IMR-90 (cell line): ENCODE measurements around the gene PARVG. TPM values are rescaled to one million over a fixed set of nuclear protein-coding genes. Genes with fewer than 3 reads are reported as not detected.

Experiments used
- ATAC-seq: fragments of 200-7000 bp; cut with Tn5 transposase; 2 replicates; pipeline ENCODE4 v1.9.1; 2020; ENCODE audit warnings: low read depth, mild to moderate bottlenecking, moderate library complexity
- BruUV-seq: library from RNA; stranded (reverse); fragments of 400-500 nt; replicated peaks from 2 replicates; lab custom pipeline; 2021; lab: Mats Ljungman, UMichigan
- CTCF ChIA-PET: fragments of 300-600 bp; formaldehyde crosslinking; extraction: SDS; loops from one replicate; lab custom pipeline; 2021; ENCODE audit warnings: antibody characterized with exemption; lab: Yijun Ruan, JAX
- POLR2A ChIA-PET: fragments of 300-600 bp; sonication (Branson Sonifier 250); formaldehyde crosslinking; loops from one replicate; lab custom pipeline; 2022; ENCODE audit warnings: antibody characterized with exemption; ENCODE audit not compliant: unreplicated experiment; lab: Charles Lee
- DNase-seq: peaks from one replicate; pipeline ENCODE4 v3.0.0; 2013
- H2AFZ ChIP-seq: replicated peaks from 2 replicates; pipeline ENCODE3; 2013; ENCODE audit warnings: low read length, mild to moderate bottlenecking; ENCODE audit not compliant: poor library complexity
- H2AK5ac ChIP-seq: 2 replicates; pipeline ENCODE4 v1.6.1; 2013; ENCODE audit warnings: low read depth, low read length, inconsistent platforms
- H2AK9ac ChIP-seq: replicated peaks from 2 replicates; pipeline ENCODE3; 2013; ENCODE audit warnings: mild to moderate bottlenecking, low read depth, low read length, moderate library complexity; ENCODE audit not compliant: poor library complexity
- H2BK120ac ChIP-seq: 2 replicates; pipeline ENCODE4 v1.6.1; 2013; ENCODE audit warnings: low read depth, low read length, inconsistent platforms
- H2BK15ac ChIP-seq: 3 replicates; pipeline ENCODE4 v1.6.1; 2013; ENCODE audit warnings: low read depth, low read length, inconsistent platforms
- H2BK20ac ChIP-seq: 2 replicates; pipeline ENCODE4 v1.6.1; 2013; ENCODE audit warnings: low read depth, mild to moderate bottlenecking, inconsistent platforms, low read length, moderate library complexity
- H2BK5ac ChIP-seq: 2 replicates; pipeline ENCODE4 v1.6.1; 2013; ENCODE audit warnings: mild to moderate bottlenecking, low read depth, low read length, inconsistent platforms; ENCODE audit not compliant: poor library complexity, severe bottlenecking
- H3K14ac ChIP-seq: replicated peaks from 2 replicates; pipeline ENCODE4 v1.6.1; 2013; ENCODE audit warnings: low read depth, low read length, inconsistent platforms
- H3K18ac ChIP-seq: 2 replicates; pipeline ENCODE4 v1.6.1; 2013; ENCODE audit warnings: low read depth, low read length, control low read depth
- H3K23ac ChIP-seq: 2 replicates; pipeline ENCODE4 v1.6.1; 2013; ENCODE audit warnings: low read depth, low read length, inconsistent platforms
- H3K27ac ChIP-seq: 2 replicates; pipeline ENCODE4 v1.5.1; 2013; ENCODE audit warnings: mild to moderate bottlenecking, control low read depth, low read length; ENCODE audit not compliant: insufficient read depth
- H3K27me3 ChIP-seq: 2 replicates; pipeline ENCODE4 v1.6.1; 2013; ENCODE audit warnings: low read length; ENCODE audit not compliant: control insufficient read depth, insufficient read depth
- H3K36me3 ChIP-seq: 2 replicates; pipeline ENCODE4 v1.6.1; 2013; ENCODE audit warnings: low read length, mixed read lengths; ENCODE audit not compliant: control insufficient read depth, insufficient read depth
- H3K4ac ChIP-seq: 2 replicates; pipeline ENCODE4 v1.6.1; 2013; ENCODE audit warnings: low read depth, low read length, inconsistent platforms
- H3K4me1 ChIP-seq: 2 replicates; pipeline ENCODE4 v1.6.1; 2013; ENCODE audit warnings: low read length, mixed read lengths; ENCODE audit not compliant: control insufficient read depth, insufficient read depth
- H3K4me2 ChIP-seq: 2 replicates; pipeline ENCODE4 v1.6.1; 2013; ENCODE audit warnings: low read depth, mild to moderate bottlenecking, control low read depth, low read length, moderate library complexity
- H3K4me3 ChIP-seq: 2 replicates; pipeline ENCODE4 v1.5.1; 2013; ENCODE audit warnings: low read depth, mild to moderate bottlenecking, control low read depth, low read length, moderate library complexity; ENCODE audit not compliant: insufficient read depth
- H3K56ac ChIP-seq: 2 replicates; pipeline ENCODE4 v1.6.1; 2013; ENCODE audit warnings: low read length, inconsistent platforms; ENCODE audit not compliant: insufficient read depth; ENCODE audit errors: extremely low read depth
- H3K79me1 ChIP-seq, 2 experiments: 2 replicates each; pipeline ENCODE4 v1.6.1; 2013; ENCODE audit warnings: low read length in 2 of 2, inconsistent platforms in 1 of 2, low read depth in 1 of 2
- H3K9ac ChIP-seq: 2 replicates; pipeline ENCODE4 v1.6.1; 2013; ENCODE audit warnings: low read depth, low read length, control low read depth
- H3K9me1 ChIP-seq: 2 replicates; pipeline ENCODE4 v1.6.1; 2013; ENCODE audit warnings: low read length, inconsistent platforms; ENCODE audit not compliant: insufficient read depth
- H3K9me3 ChIP-seq: 2 replicates; pipeline ENCODE4 v1.6.1; 2013; ENCODE audit warnings: low read length; ENCODE audit not compliant: control insufficient read depth, insufficient read depth
- H4K20me1 ChIP-seq: 2 replicates; pipeline ENCODE4 v1.6.1; 2013; ENCODE audit warnings: low read length, inconsistent platforms; ENCODE audit not compliant: insufficient read depth
- H4K5ac ChIP-seq: 2 replicates; pipeline ENCODE4 v1.6.1; 2013; ENCODE audit warnings: mild to moderate bottlenecking, low read depth, low read length, control low read depth
- H4K8ac ChIP-seq, 2 experiments: 2 replicates each; pipeline ENCODE4 v1.6.1; 2013; ENCODE audit warnings: low read depth in 2 of 2, low read length in 2 of 2, control low read depth in 1 of 2, inconsistent platforms in 1 of 2
- H4K91ac ChIP-seq: 2 replicates; pipeline ENCODE4 v1.6.1; 2013; ENCODE audit warnings: low read depth, low read length, inconsistent platforms; ENCODE audit not compliant: insufficient read depth
- RCOR1 ChIP-seq: IDR thresholded peaks from 2 replicates; pipeline ENCODE4 v1.6.1; 2012; ENCODE audit warnings: mild to moderate bottlenecking, low read length, improper control_type of control experiment; ENCODE audit not compliant: insufficient replicate concordance
- SMC3 ChIP-seq: fragments of 150-350 bp; IDR thresholded peaks from 2 replicates; pipeline ENCODE4 v1.6.1; 2016; ENCODE audit warnings: low read depth, mild to moderate bottlenecking, antibody characterized with exemption, low read length, moderate library complexity
- WGBS, 2 experiments: methylation state at CpG; one replicate each; pipeline versions ENCODE4 v1.1.5 to v1.1.7; 2013; ENCODE audit warnings: missing lambda C conversion rate in 2 of 2; ENCODE audit not compliant: insufficient read length in 1 of 2; ENCODE audit errors: extremely low coverage in 2 of 2; 5-methylcytosine and 5-hydroxymethylcytosine counted together
- dilution Hi-C: fragments of 300-500 bp; cut with HindIII; formaldehyde crosslinking; loops from one replicate; pipeline ENCODE4 v1.14.3; 2018; ENCODE audit warnings: low sequenced_read_pairs; ENCODE audit not compliant: unreplicated experiment
- in situ Hi-C: fragments of 300-500 bp; cut with MboI; formaldehyde crosslinking; loops from 3 replicates; pipeline ENCODE4 v1.14.3; 2019; ENCODE audit warnings: low sequenced_read_pairs, inconsistent platforms, mixed read lengths
- intact Hi-C: fragments of 100-400 bp; cut with micrococcal nuclease; formaldehyde crosslinking; loops from 2 replicates; pipeline ENCODE4 v1.10.0; 2022
- polyA plus RNA-seq, 3 experiments: library from polyadenylated mRNA; depleted of rRNA; stranded (reverse); fragments of >200 nt; gene quantifications; 2 replicates each; pipeline ENCODE4 v1.2.3, GENCODE V29; 2012; ENCODE audit warnings: low replicate concordance in 1 of 3
- total RNA-seq: library from RNA; depleted of rRNA; stranded (reverse); fragments of >200 nt; gene quantifications from 2 replicates; pipeline ENCODE4 v1.2.3, GENCODE V29; 2012
- TF ChIP-seq, protein P1 (sequence below): conservative IDR thresholded peaks from 2 replicates; pipeline ENCODE4 v1.5.1; 2012; ENCODE audit warnings: mild to moderate bottlenecking, low read depth, low read length, improper control_type of control experiment

The PARVG gene
- total and polyA plus RNA-seq, 2 of the 4 experiments (the other 2 are of a cell fraction) = not detected

DNA sequence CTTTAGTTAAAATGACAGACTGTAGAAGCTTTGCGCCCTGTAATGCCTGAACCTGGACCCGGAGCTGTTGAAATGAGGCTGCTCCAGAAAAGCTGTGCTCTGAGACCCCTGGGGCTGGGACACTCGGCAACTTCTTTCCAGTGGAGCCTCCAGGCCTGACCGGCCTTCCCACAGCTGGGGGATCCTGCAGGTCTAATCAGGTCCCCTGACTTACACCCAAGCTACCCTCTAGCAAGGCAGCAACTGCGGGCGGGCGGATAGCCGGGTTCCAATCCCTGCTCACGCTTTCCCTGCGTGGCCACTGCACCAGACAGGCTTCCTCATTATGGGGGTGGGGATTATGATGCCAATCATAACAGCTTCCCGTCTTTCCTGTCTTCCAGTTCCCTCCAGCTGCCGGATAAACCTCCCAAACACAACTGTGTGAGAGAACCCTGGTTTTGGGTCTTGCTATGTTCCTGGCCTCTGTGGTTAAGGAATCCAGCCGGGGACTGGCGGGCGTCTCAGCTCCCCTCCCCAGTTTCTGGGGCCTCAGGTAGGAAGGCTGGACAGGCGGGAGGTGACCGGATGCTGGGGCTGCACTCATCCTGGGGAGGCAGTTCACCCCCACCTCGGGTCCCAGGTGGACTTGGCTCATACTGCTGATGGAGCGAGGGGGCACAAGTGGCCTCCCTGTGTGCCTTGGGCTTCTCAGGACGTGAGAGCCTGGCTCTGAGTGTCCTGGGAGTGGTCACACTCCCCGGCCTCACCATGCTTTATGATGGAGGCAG, 38.6 kb downstream of the PARVG start:
- H2AFZ ChIP-seq = no peak overlapping the region
- BruUV-seq = no TSS peak
- H4K20me1 ChIP-seq = no peaks in the 10 kb centered on the region
- no peak overlapping the region for H3K18ac ChIP-seq
- H3K4ac ChIP-seq = no peak overlapping the region
- no peak overlapping the region for H4K5ac ChIP-seq
- H3K79me1 ChIP-seq = no peaks in the 10 kb centered on the region
- H3K14ac ChIP-seq = no peak overlapping the region
- H2BK120ac ChIP-seq = no peak overlapping the region
- ATAC-seq (no peak), DNase-seq (no peak)
- no CpG with 5 or more reads among the region's 21 CpGs for WGBS, 2 experiments
- H3K27ac ChIP-seq = no peak overlapping the region
- no peak overlapping the region for H4K91ac ChIP-seq
- no peak overlapping the region for H2BK5ac ChIP-seq
- no peaks in the 10 kb centered on the region for H3K36me3 ChIP-seq
- H3K56ac ChIP-seq = no peak overlapping the region
- H3K9me1 ChIP-seq = no peaks in the 10 kb centered on the region
- H2AK5ac ChIP-seq = no peak overlapping the region
- in situ Hi-C loops = no loop called here
- H4K8ac ChIP-seq = no peak overlapping the region
- H2AK9ac ChIP-seq = no peak overlapping the region
- intact Hi-C loops = no loop called here
- dilution Hi-C loops = no loop called here
- peaks cover 11% of the 10 kb centered on the region for H3K9me3 ChIP-seq
- H3K4me3 ChIP-seq = no peak overlapping the region
- ChIA-PET CTCF (no interaction called here), POLR2A (no interaction called here)
- no peak overlapping the region for H3K23ac ChIP-seq
- no peak overlapping the region for H2BK15ac ChIP-seq
- peaks cover 24% of the 10 kb centered on the region for H3K27me3 ChIP-seq
- TF ChIP-seq, protein P1, sequence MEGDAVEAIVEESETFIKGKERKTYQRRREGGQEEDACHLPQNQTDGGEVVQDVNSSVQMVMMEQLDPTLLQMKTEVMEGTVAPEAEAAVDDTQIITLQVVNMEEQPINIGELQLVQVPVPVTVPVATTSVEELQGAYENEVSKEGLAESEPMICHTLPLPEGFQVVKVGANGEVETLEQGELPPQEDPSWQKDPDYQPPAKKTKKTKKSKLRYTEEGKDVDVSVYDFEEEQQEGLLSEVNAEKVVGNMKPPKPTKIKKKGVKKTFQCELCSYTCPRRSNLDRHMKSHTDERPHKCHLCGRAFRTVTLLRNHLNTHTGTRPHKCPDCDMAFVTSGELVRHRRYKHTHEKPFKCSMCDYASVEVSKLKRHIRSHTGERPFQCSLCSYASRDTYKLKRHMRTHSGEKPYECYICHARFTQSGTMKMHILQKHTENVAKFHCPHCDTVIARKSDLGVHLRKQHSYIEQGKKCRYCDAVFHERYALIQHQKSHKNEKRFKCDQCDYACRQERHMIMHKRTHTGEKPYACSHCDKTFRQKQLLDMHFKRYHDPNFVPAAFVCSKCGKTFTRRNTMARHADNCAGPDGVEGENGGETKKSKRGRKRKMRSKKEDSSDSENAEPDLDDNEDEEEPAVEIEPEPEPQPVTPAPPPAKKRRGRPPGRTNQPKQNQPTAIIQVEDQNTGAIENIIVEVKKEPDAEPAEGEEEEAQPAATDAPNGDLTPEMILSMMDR = no peak
- TF ChIP-seq RCOR1 (no peak), SMC3 (no peak)
- H3K9ac ChIP-seq = no peak overlapping the region
- H3K4me2 ChIP-seq = no peak overlapping the region
- no peaks in the 10 kb centered on the region for H3K4me1 ChIP-seq
- H2BK20ac ChIP-seq = no peak overlapping the region
